Measurements from ENCODE around the gene MIER2.

DNA sequence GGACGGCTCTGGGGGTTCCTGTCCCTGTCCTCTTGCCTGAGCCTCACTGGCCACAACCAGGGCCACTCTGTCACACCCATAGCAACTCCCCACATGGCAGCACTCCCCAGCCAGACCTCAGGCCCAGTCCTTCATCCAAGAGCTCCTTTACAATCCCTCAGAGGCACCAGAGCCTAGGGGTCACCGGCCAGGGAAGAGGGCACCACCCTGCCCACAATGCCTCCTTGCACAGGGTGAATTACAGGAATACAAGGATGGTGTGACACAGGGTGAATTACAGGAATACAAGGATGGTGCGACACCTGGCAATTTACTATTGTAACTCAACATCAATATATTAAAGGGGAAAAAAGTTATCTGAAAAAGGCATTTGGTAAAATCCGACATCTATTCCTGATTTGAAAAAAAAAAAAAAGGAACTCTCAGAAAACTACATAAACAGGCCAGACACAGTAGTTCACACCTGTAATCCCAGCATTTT, 16.5 kb downstream of the MIER2 start:
- TF ChIP-seq POLR2AphosphoS5 (IDR thresholded peaks at IDR 0.05) (no peak), EP300 (IDR thresholded peaks at IDR 0.05) (no peak)
- TF ChIP-seq, protein P1, sequence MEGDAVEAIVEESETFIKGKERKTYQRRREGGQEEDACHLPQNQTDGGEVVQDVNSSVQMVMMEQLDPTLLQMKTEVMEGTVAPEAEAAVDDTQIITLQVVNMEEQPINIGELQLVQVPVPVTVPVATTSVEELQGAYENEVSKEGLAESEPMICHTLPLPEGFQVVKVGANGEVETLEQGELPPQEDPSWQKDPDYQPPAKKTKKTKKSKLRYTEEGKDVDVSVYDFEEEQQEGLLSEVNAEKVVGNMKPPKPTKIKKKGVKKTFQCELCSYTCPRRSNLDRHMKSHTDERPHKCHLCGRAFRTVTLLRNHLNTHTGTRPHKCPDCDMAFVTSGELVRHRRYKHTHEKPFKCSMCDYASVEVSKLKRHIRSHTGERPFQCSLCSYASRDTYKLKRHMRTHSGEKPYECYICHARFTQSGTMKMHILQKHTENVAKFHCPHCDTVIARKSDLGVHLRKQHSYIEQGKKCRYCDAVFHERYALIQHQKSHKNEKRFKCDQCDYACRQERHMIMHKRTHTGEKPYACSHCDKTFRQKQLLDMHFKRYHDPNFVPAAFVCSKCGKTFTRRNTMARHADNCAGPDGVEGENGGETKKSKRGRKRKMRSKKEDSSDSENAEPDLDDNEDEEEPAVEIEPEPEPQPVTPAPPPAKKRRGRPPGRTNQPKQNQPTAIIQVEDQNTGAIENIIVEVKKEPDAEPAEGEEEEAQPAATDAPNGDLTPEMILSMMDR (IDR thresholded peaks at IDR 0.05), result no peak

Data from sigmoid colon (tissue), 4 donors.